ENCODE results near the gene KCNH2. TPM values are rescaled to one million over a fixed set of nuclear protein-coding genes. Genes with fewer than 3 reads are reported as not detected.
"Not testable (repeated sequence)": the region's sequence is repeated elsewhere in the genome, so short reads cannot be mapped to it uniquely, and the experiment has no call there.

Gene KCNH2, protein sequence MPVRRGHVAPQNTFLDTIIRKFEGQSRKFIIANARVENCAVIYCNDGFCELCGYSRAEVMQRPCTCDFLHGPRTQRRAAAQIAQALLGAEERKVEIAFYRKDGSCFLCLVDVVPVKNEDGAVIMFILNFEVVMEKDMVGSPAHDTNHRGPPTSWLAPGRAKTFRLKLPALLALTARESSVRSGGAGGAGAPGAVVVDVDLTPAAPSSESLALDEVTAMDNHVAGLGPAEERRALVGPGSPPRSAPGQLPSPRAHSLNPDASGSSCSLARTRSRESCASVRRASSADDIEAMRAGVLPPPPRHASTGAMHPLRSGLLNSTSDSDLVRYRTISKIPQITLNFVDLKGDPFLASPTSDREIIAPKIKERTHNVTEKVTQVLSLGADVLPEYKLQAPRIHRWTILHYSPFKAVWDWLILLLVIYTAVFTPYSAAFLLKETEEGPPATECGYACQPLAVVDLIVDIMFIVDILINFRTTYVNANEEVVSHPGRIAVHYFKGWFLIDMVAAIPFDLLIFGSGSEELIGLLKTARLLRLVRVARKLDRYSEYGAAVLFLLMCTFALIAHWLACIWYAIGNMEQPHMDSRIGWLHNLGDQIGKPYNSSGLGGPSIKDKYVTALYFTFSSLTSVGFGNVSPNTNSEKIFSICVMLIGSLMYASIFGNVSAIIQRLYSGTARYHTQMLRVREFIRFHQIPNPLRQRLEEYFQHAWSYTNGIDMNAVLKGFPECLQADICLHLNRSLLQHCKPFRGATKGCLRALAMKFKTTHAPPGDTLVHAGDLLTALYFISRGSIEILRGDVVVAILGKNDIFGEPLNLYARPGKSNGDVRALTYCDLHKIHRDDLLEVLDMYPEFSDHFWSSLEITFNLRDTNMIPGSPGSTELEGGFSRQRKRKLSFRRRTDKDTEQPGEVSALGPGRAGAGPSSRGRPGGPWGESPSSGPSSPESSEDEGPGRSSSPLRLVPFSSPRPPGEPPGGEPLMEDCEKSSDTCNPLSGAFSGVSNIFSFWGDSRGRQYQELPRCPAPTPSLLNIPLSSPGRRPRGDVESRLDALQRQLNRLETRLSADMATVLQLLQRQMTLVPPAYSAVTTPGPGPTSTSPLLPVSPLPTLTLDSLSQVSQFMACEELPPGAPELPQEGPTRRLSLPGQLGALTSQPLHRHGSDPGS
- total RNA-seq, result under 1 TPM; 0.49 to 0.71 (median 0.66) TPM

DNA sequence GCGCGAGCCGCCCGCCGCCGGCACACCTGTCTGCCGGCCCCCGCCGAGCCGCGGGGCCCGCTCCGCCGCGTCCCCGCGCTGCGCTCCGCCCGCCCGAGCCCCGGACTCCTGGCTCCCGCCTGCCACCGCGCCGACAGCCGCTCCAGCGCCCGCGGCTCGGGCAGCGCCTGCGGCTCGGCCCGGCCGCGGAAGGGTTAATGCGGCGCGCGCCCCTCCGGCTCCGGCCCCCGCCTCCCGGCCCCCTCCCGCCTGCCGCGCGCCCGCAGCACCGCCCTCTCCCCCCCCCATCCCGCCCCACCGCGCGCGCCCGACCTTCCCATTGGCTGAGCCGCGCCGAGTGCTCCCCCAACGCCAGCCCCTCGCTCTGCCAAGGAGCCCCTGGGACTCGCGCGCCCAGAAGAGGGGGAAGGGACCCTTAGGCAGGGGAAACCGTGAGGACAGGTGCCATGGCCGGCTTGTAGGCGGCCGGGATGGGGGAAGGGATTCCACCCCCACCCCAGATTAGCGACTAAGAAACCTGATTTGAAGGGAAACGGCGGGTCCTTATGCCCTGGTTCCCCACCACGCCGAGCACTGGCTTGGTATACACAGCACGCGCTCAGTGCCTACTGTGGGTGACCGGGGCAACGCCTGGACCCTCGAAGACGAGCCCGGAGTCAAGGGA is at the start of gene KCNH2:
Gene KCNH2 (minus strand): TSS at position 196 of the 664 bp plus-strand sequence. CDS start 408 bp downstream, outside the sequence.
- H3K9me3 Mint-ChIP-seq, result no peaks in the 10 kb centered on the region
- H3K36me3 Mint-ChIP-seq (ENCODE audit: insufficient read depth), result no peaks in the 10 kb centered on the region
- H3K4me3 Mint-ChIP-seq, result peak within 1 kb of the TSS; percentile 77
- DNase-seq (peak; percentile 27), ATAC-seq (peak; percentile 18 to 34)
- peaks cover 34% of the 10 kb centered on the region for H3K4me1 Mint-ChIP-seq (ENCODE audit: low read depth)
- peaks cover 41% of the 10 kb centered on the region for H3K27me3 Mint-ChIP-seq (ENCODE audit: low read depth)

DNA sequence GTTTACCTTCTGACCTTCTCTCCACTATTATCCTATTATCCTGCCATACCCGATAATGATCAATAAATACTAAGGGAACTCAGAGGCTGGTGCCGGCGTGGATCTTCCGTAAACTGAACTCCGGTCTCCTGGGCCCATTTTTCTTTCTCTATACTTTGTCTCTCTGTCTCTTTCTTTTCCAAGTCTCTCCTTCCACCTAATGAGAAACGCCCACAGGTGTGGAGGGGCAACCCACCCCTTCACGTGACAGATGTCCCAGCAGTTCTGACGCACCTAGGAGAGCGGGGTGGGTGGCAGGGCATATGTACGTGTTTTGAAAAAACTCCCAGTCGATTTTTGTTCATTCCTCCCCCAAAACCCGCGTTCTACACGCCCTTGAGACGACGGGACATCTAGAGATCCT is 49.6 kb upstream of the KCNH2 start:
- peak in 1 of 2 donors; percentile 6 for ATAC-seq
- not testable (repeated sequence) for H3K27me3 Mint-ChIP-seq (ENCODE audit: low read depth); H3K9me3 Mint-ChIP-seq; H3K36me3 Mint-ChIP-seq (ENCODE audit: insufficient read depth); DNase-seq
- H3K4me1 Mint-ChIP-seq (ENCODE audit: low read depth), result peaks cover 20% of the 10 kb centered on the region
- H3K4me3 Mint-ChIP-seq, result peak overlapping the region; percentile 97

DNA sequence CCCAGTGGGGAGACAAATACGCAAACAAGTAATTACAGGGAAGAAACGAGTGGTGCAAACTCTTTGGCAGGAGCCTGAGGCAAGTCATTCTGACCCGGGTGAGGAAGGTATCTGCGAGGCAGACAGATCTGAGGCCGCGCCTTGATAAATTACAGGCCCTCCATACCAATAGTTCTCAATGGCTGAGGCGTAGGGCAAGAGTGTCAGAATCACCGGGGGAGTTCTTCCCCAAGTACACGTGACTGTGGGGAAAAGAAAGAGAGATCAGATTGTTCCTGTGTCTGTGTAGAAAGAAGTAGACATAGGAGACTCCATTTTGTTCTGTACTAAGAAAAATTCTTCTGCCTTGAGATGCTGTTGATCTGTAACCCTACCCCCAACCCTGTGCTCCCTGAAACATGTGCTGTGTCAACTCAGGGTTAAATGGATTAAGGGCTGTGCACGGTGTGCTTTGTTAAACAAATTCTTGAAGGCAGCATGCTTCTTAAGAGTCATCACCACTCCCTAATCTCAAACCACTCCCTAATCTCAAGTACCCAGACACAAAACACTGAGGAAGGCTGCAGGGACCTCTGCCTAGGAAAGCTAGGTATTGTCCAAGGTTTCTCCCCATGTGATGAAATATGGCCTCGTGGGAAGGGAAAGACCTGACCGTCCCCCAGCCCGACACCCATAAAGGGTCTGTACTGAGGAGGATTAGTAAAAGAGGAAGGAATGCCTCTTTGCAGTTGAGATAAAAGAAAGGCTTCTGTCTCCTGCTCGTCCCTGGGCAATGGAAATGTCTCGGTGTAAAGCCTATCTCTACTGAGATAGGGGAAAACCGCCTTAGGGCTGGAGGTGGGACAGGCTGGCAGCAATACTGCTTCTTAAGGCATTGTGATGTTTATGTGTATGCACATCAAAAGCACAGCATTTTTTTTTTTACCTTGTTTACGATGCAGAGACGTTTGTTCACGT is 48.9 kb upstream of the KCNH2 start:
- not testable (repeated sequence) for ATAC-seq; H3K27me3 Mint-ChIP-seq (ENCODE audit: low read depth); H3K36me3 Mint-ChIP-seq (ENCODE audit: insufficient read depth); H3K9me3 Mint-ChIP-seq; DNase-seq
- H3K4me1 Mint-ChIP-seq (ENCODE audit: low read depth), result peaks cover 20% of the 10 kb centered on the region
- peak overlapping the region; percentile 97 for H3K4me3 Mint-ChIP-seq

DNA sequence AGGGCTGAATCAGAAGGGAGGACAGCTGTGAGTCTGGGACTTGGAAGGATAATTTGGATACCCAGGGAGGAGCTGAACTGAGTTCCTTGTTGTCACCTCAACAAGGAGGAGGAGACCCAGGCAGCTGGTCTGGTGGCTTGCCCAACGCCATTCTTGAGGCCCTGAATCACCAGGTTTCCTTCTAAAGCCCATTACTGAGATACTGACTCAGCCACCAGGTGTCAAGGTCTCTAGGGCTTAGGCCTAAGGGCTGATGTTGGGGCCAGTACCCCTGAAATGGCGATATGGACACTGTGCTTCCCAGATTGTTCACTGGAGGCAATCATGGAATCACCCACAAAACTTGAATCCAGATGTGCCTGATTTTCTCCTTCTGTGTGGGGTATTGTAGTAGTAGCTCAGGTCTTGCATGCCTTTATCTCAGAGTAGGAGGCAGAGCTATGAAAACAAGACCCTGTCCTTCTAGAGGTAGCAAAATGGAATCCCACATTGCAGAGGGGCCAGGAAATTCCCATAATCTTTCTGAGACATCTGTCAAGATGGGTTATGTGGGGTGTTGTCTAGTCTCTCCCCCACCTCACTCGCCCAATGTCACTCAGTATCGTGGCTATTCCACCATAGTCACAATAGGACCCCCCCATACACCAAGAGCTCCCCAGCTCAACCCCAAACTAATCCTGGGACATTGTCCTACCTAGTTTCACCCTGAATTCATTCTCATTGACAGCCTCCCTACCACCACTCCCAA is 48.0 kb upstream of the KCNH2 start:
- H3K27me3 Mint-ChIP-seq (ENCODE audit: low read depth), result peaks cover 3% of the 10 kb centered on the region
- DNase-seq (no peak), ATAC-seq (no peak)
- no peaks in the 10 kb centered on the region for H3K9me3 Mint-ChIP-seq
- peaks cover 20% of the 10 kb centered on the region for H3K4me1 Mint-ChIP-seq (ENCODE audit: low read depth)
- peaks cover 2% of the 10 kb centered on the region for H3K36me3 Mint-ChIP-seq (ENCODE audit: insufficient read depth)
- no peak overlapping the region for H3K4me3 Mint-ChIP-seq

DNA sequence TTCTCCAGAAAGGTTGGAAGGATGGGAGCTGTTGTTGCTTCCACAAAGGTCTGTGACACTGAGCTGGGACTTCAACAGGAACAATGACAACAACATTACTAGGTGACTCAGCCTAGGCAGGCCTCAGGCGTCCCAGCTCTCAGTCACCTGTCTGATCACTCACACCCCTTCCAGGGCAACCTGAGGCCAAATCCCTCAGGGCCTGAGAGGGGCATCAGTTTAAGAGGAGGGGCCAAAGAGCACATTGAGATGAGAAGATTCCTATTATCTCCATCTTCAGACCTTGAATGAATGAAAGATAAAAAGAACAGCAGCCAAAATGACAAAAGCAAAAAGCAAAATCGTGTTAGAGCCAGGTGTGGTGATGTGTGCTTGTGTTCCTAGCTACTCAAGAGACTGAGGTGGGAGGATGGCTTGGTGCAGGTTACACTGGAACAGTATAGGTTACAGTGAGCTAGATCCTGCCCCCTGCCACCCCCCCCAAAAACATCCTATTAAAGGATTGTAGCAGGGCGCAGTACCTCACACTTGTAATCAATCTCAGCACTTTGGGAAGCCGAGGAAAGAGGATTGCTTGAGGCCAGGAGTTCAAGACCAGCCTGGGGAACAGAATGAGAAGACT is 46.4 kb upstream of the KCNH2 start, which contains the start of gene ATG9B:
Gene ATG9B (minus strand): TSS at position 60 of the 622 bp plus-strand sequence. CDS start 71 bp downstream, outside the sequence.
- peaks cover 13% of the 10 kb centered on the region for H3K27me3 Mint-ChIP-seq (ENCODE audit: low read depth)
- peaks cover 2% of the 10 kb centered on the region for H3K36me3 Mint-ChIP-seq (ENCODE audit: insufficient read depth)
- no peak for DNase-seq
- H3K4me3 Mint-ChIP-seq, result no peak within 1 kb of the TSS
- peaks cover 17% of the 10 kb centered on the region for H3K4me1 Mint-ChIP-seq (ENCODE audit: low read depth)
- no peaks in the 10 kb centered on the region for H3K9me3 Mint-ChIP-seq
- ATAC-seq, result no peak

DNA sequence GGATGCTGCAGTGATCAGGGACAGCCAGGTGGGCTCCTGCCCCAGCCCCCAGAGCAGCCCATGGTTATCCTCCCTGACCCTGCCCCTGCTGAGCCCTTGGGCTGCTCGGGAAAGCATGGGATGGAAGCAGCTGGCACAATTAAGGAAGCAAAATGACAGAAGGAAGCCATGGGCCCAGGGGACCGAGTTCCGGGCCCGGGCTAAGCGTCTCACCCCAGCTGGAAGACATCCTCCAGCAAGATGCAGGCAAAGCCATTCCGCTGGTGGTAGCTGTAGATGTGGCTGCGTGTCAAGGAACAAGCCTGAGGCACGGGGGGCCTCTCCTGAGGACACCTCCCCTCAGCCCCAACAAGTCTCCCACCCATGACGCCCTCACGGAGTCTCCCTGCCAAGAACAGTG is 45.1 kb upstream of the KCNH2 start:
- ATAC-seq (no peak), DNase-seq (no peak)
- H3K27me3 Mint-ChIP-seq (ENCODE audit: low read depth), result peaks cover 19% of the 10 kb centered on the region
- no peaks in the 10 kb centered on the region for H3K9me3 Mint-ChIP-seq
- peaks cover 18% of the 10 kb centered on the region for H3K4me1 Mint-ChIP-seq (ENCODE audit: low read depth)
- no peak overlapping the region for H3K4me3 Mint-ChIP-seq
- H3K36me3 Mint-ChIP-seq (ENCODE audit: insufficient read depth), result no peaks in the 10 kb centered on the region

DNA sequence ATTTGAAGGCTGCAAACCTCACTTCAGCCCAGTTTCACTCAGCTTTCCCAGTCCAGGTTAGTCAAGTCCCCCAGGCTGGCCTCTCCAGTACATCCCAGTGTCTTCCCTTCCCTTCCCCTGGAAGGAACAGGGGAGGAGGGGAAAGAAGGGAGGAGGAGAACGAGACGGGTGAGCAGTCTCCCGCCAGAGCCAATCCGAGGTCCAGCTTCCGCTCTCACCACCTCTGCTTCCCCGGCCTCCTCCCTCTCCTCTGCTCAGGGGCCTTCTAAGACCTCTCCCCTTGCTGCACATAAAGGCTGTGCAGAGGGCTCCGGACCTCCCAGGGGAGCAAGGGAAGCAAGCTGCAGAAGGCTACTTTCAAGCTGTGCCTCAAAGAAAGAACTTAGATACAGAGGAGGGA is 42.1 kb upstream of the KCNH2 start:
- no peaks in the 10 kb centered on the region for H3K36me3 Mint-ChIP-seq (ENCODE audit: insufficient read depth)
- DNase-seq (no peak), ATAC-seq (no peak)
- H3K9me3 Mint-ChIP-seq, result no peaks in the 10 kb centered on the region
- peaks cover 20% of the 10 kb centered on the region for H3K27me3 Mint-ChIP-seq (ENCODE audit: low read depth)
- peaks cover 34% of the 10 kb centered on the region for H3K4me1 Mint-ChIP-seq (ENCODE audit: low read depth)
- H3K4me3 Mint-ChIP-seq, result no peak overlapping the region

DNA sequence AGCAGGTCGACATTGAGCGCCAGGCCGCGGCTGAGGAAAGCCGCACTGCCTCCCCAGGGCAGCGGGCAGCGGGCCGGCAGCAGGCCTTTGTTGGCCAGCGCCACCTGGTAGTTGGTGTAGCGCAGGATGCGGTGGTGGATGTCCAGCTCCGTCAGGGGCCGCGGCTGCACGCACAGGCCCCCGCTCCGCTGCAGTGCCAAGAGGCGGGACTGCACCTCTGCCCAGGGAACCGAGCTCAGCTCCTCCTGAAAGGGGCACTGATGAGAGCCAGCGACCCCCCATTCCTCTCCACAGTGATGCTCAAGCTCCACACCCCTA is 41.0 kb upstream of the KCNH2 start:
- H3K4me1 Mint-ChIP-seq (ENCODE audit: low read depth), result peaks cover 45% of the 10 kb centered on the region

DNA sequence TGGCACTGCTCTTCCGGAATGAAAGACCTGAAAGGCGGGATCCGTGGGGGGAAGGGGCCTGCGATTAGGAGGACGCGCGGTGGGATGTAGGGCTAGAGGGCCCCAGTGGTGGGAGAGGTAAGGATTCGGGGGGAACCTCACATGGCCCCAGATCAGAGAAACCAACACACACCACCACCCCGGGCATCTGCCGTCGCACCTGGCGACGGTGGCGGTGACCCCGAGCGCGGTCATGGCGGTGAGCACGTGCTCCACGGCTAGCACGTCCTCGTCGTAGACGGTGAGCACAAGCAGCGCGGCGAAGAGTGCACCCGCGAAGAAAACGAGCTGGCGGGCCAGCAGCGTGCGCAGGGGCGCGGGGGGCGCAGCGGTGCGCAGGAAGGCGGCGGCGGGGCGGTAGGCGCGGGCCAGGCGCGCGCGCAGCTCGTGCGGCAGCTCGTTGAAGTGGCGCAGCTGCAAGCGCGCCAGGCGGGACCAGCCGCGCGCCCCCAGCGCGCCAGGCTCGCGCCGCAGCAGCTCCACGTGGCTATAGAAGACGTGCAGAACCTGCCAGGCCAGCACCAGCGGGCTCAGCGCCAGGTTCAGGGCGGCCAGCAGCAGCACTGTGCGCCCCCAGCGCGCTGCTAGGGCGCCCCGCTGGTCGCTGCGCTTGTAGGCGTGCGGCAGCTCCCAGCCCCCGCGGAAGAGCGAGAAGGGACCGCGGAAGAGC is 40.5 kb upstream of the KCNH2 start:
- Mint-ChIP-seq H3K4me3 (peak overlapping the region; percentile 82), H3K9me3 (no peaks in the 10 kb centered on the region), H3K36me3 (ENCODE audit: insufficient read depth) (no peaks in the 10 kb centered on the region), H3K4me1 (ENCODE audit: low read depth) (peaks cover 49% of the 10 kb centered on the region), H3K27me3 (ENCODE audit: low read depth) (peaks cover 20% of the 10 kb centered on the region)
- ATAC-seq, result peak; percentile 58 to 64
- no peak for DNase-seq

More for the DNA sequence above, 41.0 kb upstream of the KCNH2 start:
- Mint-ChIP-seq H3K36me3 (ENCODE audit: insufficient read depth) (no peaks in the 10 kb centered on the region), H3K4me3 (peak overlapping the region; percentile 67), H3K9me3 (no peaks in the 10 kb centered on the region), H3K27me3 (ENCODE audit: low read depth) (peaks cover 20% of the 10 kb centered on the region)
- DNase-seq (no peak), ATAC-seq (no peak)

DNA sequence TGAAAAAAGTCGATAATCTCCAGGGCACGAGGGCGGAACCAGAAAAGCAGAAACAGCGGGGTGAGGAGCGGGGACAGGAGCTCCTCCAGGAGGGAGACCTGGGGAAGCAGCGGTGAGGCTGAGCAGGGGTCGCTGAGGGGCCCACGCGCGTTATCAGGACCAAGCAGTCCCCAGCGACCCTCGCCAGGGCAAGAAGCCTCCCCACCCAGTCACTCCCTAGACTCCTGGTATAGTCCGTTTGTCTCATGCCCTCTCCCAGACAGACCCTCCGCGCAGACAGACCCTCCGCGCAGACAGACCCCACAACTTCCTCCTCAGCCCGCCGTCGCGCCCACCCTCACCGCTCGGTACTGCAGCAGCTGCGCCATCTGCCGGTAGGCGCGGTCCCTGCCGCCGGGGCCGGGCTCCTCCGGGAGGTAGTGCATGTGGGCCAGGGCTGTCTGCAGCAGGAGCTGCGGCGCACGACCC is 39.9 kb upstream of the KCNH2 start:
- Mint-ChIP-seq H3K9me3 (no peaks in the 10 kb centered on the region), H3K27me3 (ENCODE audit: low read depth) (peaks cover 20% of the 10 kb centered on the region), H3K4me1 (ENCODE audit: low read depth) (peaks cover 52% of the 10 kb centered on the region), H3K36me3 (ENCODE audit: insufficient read depth) (no peaks in the 10 kb centered on the region), H3K4me3 (peak overlapping the region; percentile 82)
- DNase-seq (peak; percentile 81), ATAC-seq (peak; percentile 72 to 77)

DNA sequence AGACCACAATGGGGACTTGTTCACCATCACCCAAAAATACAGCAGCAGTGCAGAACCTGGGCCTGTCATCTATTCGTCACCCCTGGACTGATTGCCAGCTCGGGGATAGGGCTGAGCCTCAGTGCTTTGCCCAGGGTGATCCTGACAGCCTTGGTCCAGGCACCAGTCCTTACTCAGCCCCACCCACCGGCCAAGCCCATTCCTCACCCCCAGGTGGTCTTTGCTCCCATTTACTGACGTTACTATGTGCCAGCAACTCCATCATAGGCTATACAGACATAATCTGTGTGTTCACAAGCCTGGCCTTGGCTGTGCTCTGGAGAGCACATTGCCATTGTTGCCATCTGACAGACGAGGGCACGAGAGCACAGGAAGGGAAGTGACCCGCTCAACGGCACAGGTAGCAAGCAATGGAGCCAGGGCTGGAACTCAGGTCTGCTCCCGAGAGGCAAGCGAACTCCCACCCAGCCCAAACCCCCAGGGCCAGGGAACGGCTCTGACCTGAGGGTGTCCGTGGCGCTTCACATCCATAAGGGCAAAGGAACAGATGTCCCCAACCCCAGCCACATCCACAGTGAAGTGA is 39.3 kb upstream of the KCNH2 start:
- peak overlapping the region; percentile 82 for H3K4me3 Mint-ChIP-seq
- H3K9me3 Mint-ChIP-seq, result no peaks in the 10 kb centered on the region
- DNase-seq (no peak), ATAC-seq (no peak)
- H3K27me3 Mint-ChIP-seq (ENCODE audit: low read depth), result peaks cover 17% of the 10 kb centered on the region
- no peaks in the 10 kb centered on the region for H3K36me3 Mint-ChIP-seq (ENCODE audit: insufficient read depth)
- peaks cover 58% of the 10 kb centered on the region for H3K4me1 Mint-ChIP-seq (ENCODE audit: low read depth)

All from activated T-cell treated with anti-CD3 and anti-CD28 coated beads, Interleukin-2, amount 50 U/mL, for 4 hours (primary cell).